Measurements from ENCODE around the gene FRAT1. TPM values are rescaled to one million over a fixed set of nuclear protein-coding genes. Genes with fewer than 3 reads are reported as not detected.

FRAT1 gene
- total RNA-seq, 1 experiment from 2014 or later: 2.1 TPM

GRCh38 chr10:97298223-97298571, 20.9 kb upstream of the FRAT1 start:
- CTCF ChIA-PET: interaction anchor here (0.7 kb wide), 1 partner anchor 13 kb away, joined by 4 read pairs; no protein-coding TSS in a partner anchor
- Mint-ChIP-seq H3K4me3 (ENCODE audit: low read depth, unreplicated experiment) (no peak overlapping the region), H3K27me3 (ENCODE audit: unreplicated experiment) (no peaks in the 10 kb centered on the region), H3K4me1 (ENCODE audit: low read depth, unreplicated experiment) (peaks cover 16% of the 10 kb centered on the region), H3K27ac (ENCODE audit: unreplicated experiment) (no peak overlapping the region), H3K36me3 (ENCODE audit: insufficient read depth, unreplicated experiment) (no peaks in the 10 kb centered on the region), H3K9me3 (ENCODE audit: low read depth, unreplicated experiment) (no peaks in the 10 kb centered on the region)
- TF ChIP-seq, protein P1, sequence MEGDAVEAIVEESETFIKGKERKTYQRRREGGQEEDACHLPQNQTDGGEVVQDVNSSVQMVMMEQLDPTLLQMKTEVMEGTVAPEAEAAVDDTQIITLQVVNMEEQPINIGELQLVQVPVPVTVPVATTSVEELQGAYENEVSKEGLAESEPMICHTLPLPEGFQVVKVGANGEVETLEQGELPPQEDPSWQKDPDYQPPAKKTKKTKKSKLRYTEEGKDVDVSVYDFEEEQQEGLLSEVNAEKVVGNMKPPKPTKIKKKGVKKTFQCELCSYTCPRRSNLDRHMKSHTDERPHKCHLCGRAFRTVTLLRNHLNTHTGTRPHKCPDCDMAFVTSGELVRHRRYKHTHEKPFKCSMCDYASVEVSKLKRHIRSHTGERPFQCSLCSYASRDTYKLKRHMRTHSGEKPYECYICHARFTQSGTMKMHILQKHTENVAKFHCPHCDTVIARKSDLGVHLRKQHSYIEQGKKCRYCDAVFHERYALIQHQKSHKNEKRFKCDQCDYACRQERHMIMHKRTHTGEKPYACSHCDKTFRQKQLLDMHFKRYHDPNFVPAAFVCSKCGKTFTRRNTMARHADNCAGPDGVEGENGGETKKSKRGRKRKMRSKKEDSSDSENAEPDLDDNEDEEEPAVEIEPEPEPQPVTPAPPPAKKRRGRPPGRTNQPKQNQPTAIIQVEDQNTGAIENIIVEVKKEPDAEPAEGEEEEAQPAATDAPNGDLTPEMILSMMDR (IDR thresholded peaks at IDR 0.05; ENCODE audit: unreplicated experiment): no peak
- intact Hi-C loops (cut with micrococcal nuclease; ENCODE audit: unreplicated experiment): no loop called here
- DNase-seq: no peak
- no TSS peak for BruUV-seq (replicated peaks)

DNA sequence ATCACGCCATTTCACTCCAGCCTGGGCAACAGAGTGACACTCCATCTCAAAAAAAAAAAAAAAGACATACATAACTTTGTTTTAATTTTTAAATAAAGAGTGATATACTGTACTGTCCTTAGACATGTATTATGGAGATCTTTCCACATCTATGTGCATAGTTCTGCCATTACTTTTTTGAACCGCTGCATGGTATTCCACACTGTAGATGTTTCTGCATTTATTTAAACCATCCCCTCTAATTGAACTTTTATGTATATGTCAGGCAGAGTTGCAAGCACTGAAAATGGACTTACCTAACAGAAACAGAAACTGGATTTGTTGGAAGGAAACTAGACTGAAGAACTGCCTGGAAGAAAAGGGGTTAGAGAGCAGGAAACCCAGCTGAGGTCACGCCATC, 18.1 kb upstream of the FRAT1 start:
- Mint-ChIP-seq H3K9me3 (ENCODE audit: low read depth, unreplicated experiment) (no peaks in the 10 kb centered on the region), H3K36me3 (ENCODE audit: insufficient read depth, unreplicated experiment) (no peaks in the 10 kb centered on the region), H3K27me3 (ENCODE audit: unreplicated experiment) (no peaks in the 10 kb centered on the region), H3K4me3 (ENCODE audit: low read depth, unreplicated experiment) (no peak overlapping the region), H3K4me1 (ENCODE audit: low read depth, unreplicated experiment) (peaks cover 9% of the 10 kb centered on the region), H3K27ac (ENCODE audit: unreplicated experiment) (no peak overlapping the region)
- CTCF ChIA-PET: no interaction called here
- TF ChIP-seq, protein P1 (IDR thresholded peaks at IDR 0.05; ENCODE audit: unreplicated experiment): no peak
- intact Hi-C loops (cut with micrococcal nuclease; ENCODE audit: unreplicated experiment): no loop called here
- BruUV-seq (replicated peaks): no TSS peak
- no peak for DNase-seq

GRCh38 chr10:97302088-97302791, 16.8 kb upstream of the FRAT1 start:
- Mint-ChIP-seq H3K4me3 (ENCODE audit: low read depth, unreplicated experiment) (no peak overlapping the region), H3K27ac (ENCODE audit: unreplicated experiment) (no peak overlapping the region), H3K9me3 (ENCODE audit: low read depth, unreplicated experiment) (no peaks in the 10 kb centered on the region), H3K27me3 (ENCODE audit: unreplicated experiment) (no peaks in the 10 kb centered on the region), H3K36me3 (ENCODE audit: insufficient read depth, unreplicated experiment) (no peaks in the 10 kb centered on the region), H3K4me1 (ENCODE audit: low read depth, unreplicated experiment) (peaks cover 9% of the 10 kb centered on the region)
- no peak for DNase-seq
- intact Hi-C loops (cut with micrococcal nuclease; ENCODE audit: unreplicated experiment): no loop called here
- TF ChIP-seq, protein P1 (IDR thresholded peaks at IDR 0.05; ENCODE audit: unreplicated experiment): no peak
- no TSS peak for BruUV-seq (replicated peaks)
- CTCF ChIA-PET: no interaction called here

GRCh38 chr10:97307441-97307840, 11.6 kb upstream of the FRAT1 start:
- intact Hi-C loops (cut with micrococcal nuclease; ENCODE audit: unreplicated experiment): no loop called here
- DNase-seq: no peak
- no peaks in the 10 kb centered on the region for H3K36me3 Mint-ChIP-seq (ENCODE audit: insufficient read depth, unreplicated experiment)
- no peaks in the 10 kb centered on the region for H3K4me1 Mint-ChIP-seq (ENCODE audit: low read depth, unreplicated experiment)
- CTCF ChIA-PET: no interaction called here
- no peaks in the 10 kb centered on the region for H3K9me3 Mint-ChIP-seq (ENCODE audit: low read depth, unreplicated experiment)
- H3K27me3 Mint-ChIP-seq (ENCODE audit: unreplicated experiment): no peaks in the 10 kb centered on the region
- TF ChIP-seq, protein P1 (IDR thresholded peaks at IDR 0.05; ENCODE audit: unreplicated experiment): no peak
- no TSS peak for BruUV-seq (replicated peaks)
- no peak overlapping the region for H3K27ac Mint-ChIP-seq (ENCODE audit: unreplicated experiment)
- no peak overlapping the region for H3K4me3 Mint-ChIP-seq (ENCODE audit: low read depth, unreplicated experiment)

All from Calu3 (cell line).